SK-N-SH treated with all-trans-retinoic acid at 6 μM for 48 hours (cell line): ENCODE data around the gene SREBF2.

Source experiments
- BACH2 ChIP-seq: fragments of 250-450 bp; sonication (Bioruptor Pico); IDR thresholded peaks from 2 replicates; pipeline ENCODE4 v1.9.0; 2021; ENCODE audit warnings: mild to moderate bottlenecking, borderline replicate concordance
- GLIS3 ChIP-seq: fragments of 250-450 bp; sonication (Bioruptor Pico); IDR thresholded peaks from 2 replicates; pipeline ENCODE4 v1.5.0; 2020; ENCODE audit warnings: mild to moderate bottlenecking, moderate library complexity
- ISL1 ChIP-seq: fragments of 250-450 bp; sonication (Bioruptor Pico); IDR thresholded peaks from 2 replicates; pipeline ENCODE4 v2.1.2; 2022; ENCODE audit warnings: mild to moderate bottlenecking, moderate library complexity
- RARB ChIP-seq: fragments of 250-450 bp; sonication (Bioruptor Pico); IDR thresholded peaks from 2 replicates; pipeline ENCODE4 v1.8.0; 2021; ENCODE audit warnings: mild to moderate bottlenecking, moderate library complexity
- SNAI2 ChIP-seq: fragments of 250-450 bp; sonication (Bioruptor Pico); IDR thresholded peaks from 2 replicates; pipeline ENCODE4 v1.5.0; 2020; ENCODE audit warnings: mild to moderate bottlenecking, moderate library complexity
- ZFP3 ChIP-seq: fragments of 250-450 bp; sonication (Bioruptor Pico); IDR thresholded peaks from 2 replicates; pipeline ENCODE4 v1.5.0; 2020; ENCODE audit warnings: mild to moderate bottlenecking, moderate library complexity
- ZNF8 ChIP-seq: fragments of 450-650 bp; formaldehyde crosslinking; IDR thresholded peaks from 2 replicates; pipeline ENCODE4 v1.5.0; 2020; ENCODE audit warnings: mild to moderate bottlenecking, moderate library complexity
- TF ChIP-seq, protein P1 (sequence below): fragments of 250-450 bp; sonication (Bioruptor Pico); IDR thresholded peaks from 2 replicates; pipeline ENCODE4 v1.8.0; 2020; ENCODE audit warnings: mild to moderate bottlenecking, moderate library complexity, borderline replicate concordance
- TF ChIP-seq, protein P2 (sequence below): fragments of 250-450 bp; sonication (Bioruptor Pico); IDR thresholded peaks from 2 replicates; pipeline ENCODE4 v1.5.0; 2020; ENCODE audit warnings: mild to moderate bottlenecking, moderate library complexity
- TF ChIP-seq, protein P3 (sequence below): fragments of 250-450 bp; sonication (Bioruptor Pico); IDR thresholded peaks from 2 replicates; pipeline ENCODE4 v1.5.1; 2021; ENCODE audit warnings: mild to moderate bottlenecking, moderate library complexity

DNA sequence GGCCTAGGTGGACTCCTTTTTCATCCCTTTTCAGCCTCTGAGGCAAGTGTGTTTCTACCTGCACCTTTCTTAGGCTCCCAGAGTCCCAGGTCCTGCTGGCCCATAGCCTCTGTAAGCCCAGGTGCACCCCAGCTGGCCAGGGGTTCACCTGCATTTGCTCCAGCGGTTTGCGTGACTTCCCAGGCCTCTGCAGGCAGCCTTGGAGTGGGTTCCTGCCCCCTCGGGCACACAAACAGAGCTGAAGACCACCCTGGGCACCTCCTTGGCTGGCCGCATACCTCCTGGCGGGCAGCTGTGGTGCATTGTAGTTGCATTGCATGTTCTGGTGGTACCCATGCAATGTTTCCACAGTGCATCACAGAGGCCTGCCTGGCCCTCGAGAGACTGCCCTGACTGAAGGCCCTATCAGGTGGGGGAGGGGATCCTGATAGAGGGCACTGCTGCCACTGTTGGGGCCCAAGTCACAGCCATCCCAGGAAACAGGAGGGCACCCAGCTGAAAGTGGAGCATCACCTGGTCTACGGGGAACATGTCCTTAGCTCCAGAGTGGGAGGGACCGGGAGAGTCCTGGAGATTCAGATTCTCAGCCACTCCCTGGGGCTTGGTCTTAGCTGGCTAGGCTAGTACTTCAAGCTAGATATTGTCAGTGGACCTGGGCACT is 67.9 kb downstream of the SREBF2 start:
- no peak for TF ChIP-seq ISL1 (CRISPR knock-in tag)
- TF ChIP-seq, protein P1, sequence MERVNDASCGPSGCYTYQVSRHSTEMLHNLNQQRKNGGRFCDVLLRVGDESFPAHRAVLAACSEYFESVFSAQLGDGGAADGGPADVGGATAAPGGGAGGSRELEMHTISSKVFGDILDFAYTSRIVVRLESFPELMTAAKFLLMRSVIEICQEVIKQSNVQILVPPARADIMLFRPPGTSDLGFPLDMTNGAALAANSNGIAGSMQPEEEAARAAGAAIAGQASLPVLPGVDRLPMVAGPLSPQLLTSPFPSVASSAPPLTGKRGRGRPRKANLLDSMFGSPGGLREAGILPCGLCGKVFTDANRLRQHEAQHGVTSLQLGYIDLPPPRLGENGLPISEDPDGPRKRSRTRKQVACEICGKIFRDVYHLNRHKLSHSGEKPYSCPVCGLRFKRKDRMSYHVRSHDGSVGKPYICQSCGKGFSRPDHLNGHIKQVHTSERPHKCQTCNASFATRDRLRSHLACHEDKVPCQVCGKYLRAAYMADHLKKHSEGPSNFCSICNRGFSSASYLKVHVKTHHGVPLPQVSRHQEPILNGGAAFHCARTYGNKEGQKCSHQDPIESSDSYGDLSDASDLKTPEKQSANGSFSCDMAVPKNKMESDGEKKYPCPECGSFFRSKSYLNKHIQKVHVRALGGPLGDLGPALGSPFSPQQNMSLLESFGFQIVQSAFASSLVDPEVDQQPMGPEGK (CRISPR knock-in tag) = no peak
- TF ChIP-seq ZFP3 (CRISPR knock-in tag) = no peak
- TF ChIP-seq GLIS3 (CRISPR knock-in tag) = no peak
- TF ChIP-seq RARB = no peak
- TF ChIP-seq SNAI2 (CRISPR knock-in tag) = no peak
- TF ChIP-seq, protein P2, sequence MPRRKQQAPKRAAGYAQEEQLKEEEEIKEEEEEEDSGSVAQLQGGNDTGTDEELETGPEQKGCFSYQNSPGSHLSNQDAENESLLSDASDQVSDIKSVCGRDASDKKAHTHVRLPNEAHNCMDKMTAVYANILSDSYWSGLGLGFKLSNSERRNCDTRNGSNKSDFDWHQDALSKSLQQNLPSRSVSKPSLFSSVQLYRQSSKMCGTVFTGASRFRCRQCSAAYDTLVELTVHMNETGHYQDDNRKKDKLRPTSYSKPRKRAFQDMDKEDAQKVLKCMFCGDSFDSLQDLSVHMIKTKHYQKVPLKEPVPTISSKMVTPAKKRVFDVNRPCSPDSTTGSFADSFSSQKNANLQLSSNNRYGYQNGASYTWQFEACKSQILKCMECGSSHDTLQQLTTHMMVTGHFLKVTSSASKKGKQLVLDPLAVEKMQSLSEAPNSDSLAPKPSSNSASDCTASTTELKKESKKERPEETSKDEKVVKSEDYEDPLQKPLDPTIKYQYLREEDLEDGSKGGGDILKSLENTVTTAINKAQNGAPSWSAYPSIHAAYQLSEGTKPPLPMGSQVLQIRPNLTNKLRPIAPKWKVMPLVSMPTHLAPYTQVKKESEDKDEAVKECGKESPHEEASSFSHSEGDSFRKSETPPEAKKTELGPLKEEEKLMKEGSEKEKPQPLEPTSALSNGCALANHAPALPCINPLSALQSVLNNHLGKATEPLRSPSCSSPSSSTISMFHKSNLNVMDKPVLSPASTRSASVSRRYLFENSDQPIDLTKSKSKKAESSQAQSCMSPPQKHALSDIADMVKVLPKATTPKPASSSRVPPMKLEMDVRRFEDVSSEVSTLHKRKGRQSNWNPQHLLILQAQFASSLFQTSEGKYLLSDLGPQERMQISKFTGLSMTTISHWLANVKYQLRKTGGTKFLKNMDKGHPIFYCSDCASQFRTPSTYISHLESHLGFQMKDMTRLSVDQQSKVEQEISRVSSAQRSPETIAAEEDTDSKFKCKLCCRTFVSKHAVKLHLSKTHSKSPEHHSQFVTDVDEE (CRISPR knock-in tag) = no peak
- TF ChIP-seq BACH2 = no peak
- TF ChIP-seq, protein P3, sequence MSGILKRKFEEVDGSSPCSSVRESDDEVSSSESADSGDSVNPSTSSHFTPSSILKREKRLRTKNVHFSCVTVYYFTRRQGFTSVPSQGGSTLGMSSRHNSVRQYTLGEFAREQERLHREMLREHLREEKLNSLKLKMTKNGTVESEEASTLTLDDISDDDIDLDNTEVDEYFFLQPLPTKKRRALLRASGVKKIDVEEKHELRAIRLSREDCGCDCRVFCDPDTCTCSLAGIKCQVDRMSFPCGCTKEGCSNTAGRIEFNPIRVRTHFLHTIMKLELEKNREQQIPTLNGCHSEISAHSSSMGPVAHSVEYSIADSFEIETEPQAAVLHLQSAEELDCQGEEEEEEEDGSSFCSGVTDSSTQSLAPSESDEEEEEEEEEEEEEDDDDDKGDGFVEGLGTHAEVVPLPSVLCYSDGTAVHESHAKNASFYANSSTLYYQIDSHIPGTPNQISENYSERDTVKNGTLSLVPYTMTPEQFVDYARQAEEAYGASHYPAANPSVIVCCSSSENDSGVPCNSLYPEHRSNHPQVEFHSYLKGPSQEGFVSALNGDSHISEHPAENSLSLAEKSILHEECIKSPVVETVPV (CRISPR knock-in tag) = no peak
- TF ChIP-seq ZNF8 (CRISPR knock-in tag) = no peak
